IMR-90 (cell line): ENCODE measurements around the gene NUP210. TPM values are rescaled to one million over a fixed set of nuclear protein-coding genes. Genes with fewer than 3 reads are reported as not detected.
A peak's percentile ranks its signal among the peaks of the same experiment; 100 is the strongest.

ENCODE experiments used
- ATAC-seq: fragments of 200-7000 bp; cut with Tn5 transposase; 2 replicates; pipeline ENCODE4 v1.9.1; 2020; ENCODE audit warnings: low read depth, mild to moderate bottlenecking, moderate library complexity
- BruUV-seq: library from RNA; stranded (reverse); fragments of 400-500 nt; replicated peaks from 2 replicates; lab custom pipeline; 2021; lab: Mats Ljungman, UMichigan
- CTCF ChIA-PET: fragments of 300-600 bp; formaldehyde crosslinking; extraction: SDS; loops from one replicate; lab custom pipeline; 2021; ENCODE audit warnings: antibody characterized with exemption; lab: Yijun Ruan, JAX
- POLR2A ChIA-PET: fragments of 300-600 bp; sonication (Branson Sonifier 250); formaldehyde crosslinking; loops from one replicate; lab custom pipeline; 2022; ENCODE audit warnings: antibody characterized with exemption; ENCODE audit not compliant: unreplicated experiment; lab: Charles Lee
- DNase-seq: peaks from one replicate; pipeline ENCODE4 v3.0.0; 2013
- H2AFZ ChIP-seq: replicated peaks from 2 replicates; pipeline ENCODE3; 2013; ENCODE audit warnings: low read length, mild to moderate bottlenecking; ENCODE audit not compliant: poor library complexity
- H2AK5ac ChIP-seq: 2 replicates; pipeline ENCODE4 v1.6.1; 2013; ENCODE audit warnings: low read depth, low read length, inconsistent platforms
- H2AK9ac ChIP-seq: replicated peaks from 2 replicates; pipeline ENCODE3; 2013; ENCODE audit warnings: mild to moderate bottlenecking, low read depth, low read length, moderate library complexity; ENCODE audit not compliant: poor library complexity
- H2BK120ac ChIP-seq: 2 replicates; pipeline ENCODE4 v1.6.1; 2013; ENCODE audit warnings: low read depth, low read length, inconsistent platforms
- H2BK15ac ChIP-seq: 3 replicates; pipeline ENCODE4 v1.6.1; 2013; ENCODE audit warnings: low read depth, low read length, inconsistent platforms
- H2BK20ac ChIP-seq: 2 replicates; pipeline ENCODE4 v1.6.1; 2013; ENCODE audit warnings: low read depth, mild to moderate bottlenecking, inconsistent platforms, low read length, moderate library complexity
- H2BK5ac ChIP-seq: 2 replicates; pipeline ENCODE4 v1.6.1; 2013; ENCODE audit warnings: mild to moderate bottlenecking, low read depth, low read length, inconsistent platforms; ENCODE audit not compliant: poor library complexity, severe bottlenecking
- H3K14ac ChIP-seq: replicated peaks from 2 replicates; pipeline ENCODE4 v1.6.1; 2013; ENCODE audit warnings: low read depth, low read length, inconsistent platforms
- H3K18ac ChIP-seq: 2 replicates; pipeline ENCODE4 v1.6.1; 2013; ENCODE audit warnings: low read depth, low read length, control low read depth
- H3K23ac ChIP-seq: 2 replicates; pipeline ENCODE4 v1.6.1; 2013; ENCODE audit warnings: low read depth, low read length, inconsistent platforms
- H3K27ac ChIP-seq: 2 replicates; pipeline ENCODE4 v1.5.1; 2013; ENCODE audit warnings: mild to moderate bottlenecking, control low read depth, low read length; ENCODE audit not compliant: insufficient read depth
- H3K27me3 ChIP-seq: 2 replicates; pipeline ENCODE4 v1.6.1; 2013; ENCODE audit warnings: low read length; ENCODE audit not compliant: control insufficient read depth, insufficient read depth
- H3K36me3 ChIP-seq: 2 replicates; pipeline ENCODE4 v1.6.1; 2013; ENCODE audit warnings: low read length, mixed read lengths; ENCODE audit not compliant: control insufficient read depth, insufficient read depth
- H3K4ac ChIP-seq: 2 replicates; pipeline ENCODE4 v1.6.1; 2013; ENCODE audit warnings: low read depth, low read length, inconsistent platforms
- H3K4me1 ChIP-seq: 2 replicates; pipeline ENCODE4 v1.6.1; 2013; ENCODE audit warnings: low read length, mixed read lengths; ENCODE audit not compliant: control insufficient read depth, insufficient read depth
- H3K4me2 ChIP-seq: 2 replicates; pipeline ENCODE4 v1.6.1; 2013; ENCODE audit warnings: low read depth, mild to moderate bottlenecking, control low read depth, low read length, moderate library complexity
- H3K4me3 ChIP-seq: 2 replicates; pipeline ENCODE4 v1.5.1; 2013; ENCODE audit warnings: low read depth, mild to moderate bottlenecking, control low read depth, low read length, moderate library complexity; ENCODE audit not compliant: insufficient read depth
- H3K56ac ChIP-seq: 2 replicates; pipeline ENCODE4 v1.6.1; 2013; ENCODE audit warnings: low read length, inconsistent platforms; ENCODE audit not compliant: insufficient read depth; ENCODE audit errors: extremely low read depth
- H3K79me1 ChIP-seq, 2 experiments: 2 replicates each; pipeline ENCODE4 v1.6.1; 2013; ENCODE audit warnings: low read length in 2 of 2, inconsistent platforms in 1 of 2, low read depth in 1 of 2
- H3K9ac ChIP-seq: 2 replicates; pipeline ENCODE4 v1.6.1; 2013; ENCODE audit warnings: low read depth, low read length, control low read depth
- H3K9me1 ChIP-seq: 2 replicates; pipeline ENCODE4 v1.6.1; 2013; ENCODE audit warnings: low read length, inconsistent platforms; ENCODE audit not compliant: insufficient read depth
- H3K9me3 ChIP-seq: 2 replicates; pipeline ENCODE4 v1.6.1; 2013; ENCODE audit warnings: low read length; ENCODE audit not compliant: control insufficient read depth, insufficient read depth
- H4K20me1 ChIP-seq: 2 replicates; pipeline ENCODE4 v1.6.1; 2013; ENCODE audit warnings: low read length, inconsistent platforms; ENCODE audit not compliant: insufficient read depth
- H4K5ac ChIP-seq: 2 replicates; pipeline ENCODE4 v1.6.1; 2013; ENCODE audit warnings: mild to moderate bottlenecking, low read depth, low read length, control low read depth
- H4K8ac ChIP-seq, 2 experiments: 2 replicates each; pipeline ENCODE4 v1.6.1; 2013; ENCODE audit warnings: low read depth in 2 of 2, low read length in 2 of 2, control low read depth in 1 of 2, inconsistent platforms in 1 of 2
- H4K91ac ChIP-seq: 2 replicates; pipeline ENCODE4 v1.6.1; 2013; ENCODE audit warnings: low read depth, low read length, inconsistent platforms; ENCODE audit not compliant: insufficient read depth
- BHLHE40 ChIP-seq: fragments of 150-350 bp; IDR thresholded peaks from 2 replicates; pipeline ENCODE4 v1.6.1; 2016; ENCODE audit warnings: mild to moderate bottlenecking, low read depth, low read length
- CEBPB ChIP-seq: IDR thresholded peaks from 2 replicates; pipeline ENCODE4 v1.6.1; 2012; ENCODE audit warnings: low read depth, low read length, improper control_type of control experiment
- FOS ChIP-seq: fragments of 150-350 bp; IDR thresholded peaks from 2 replicates; pipeline ENCODE4 v1.6.1; 2016; ENCODE audit warnings: low read depth, low read length
- MAZ ChIP-seq: IDR thresholded peaks from 2 replicates; pipeline ENCODE4 v1.6.1; 2012; ENCODE audit warnings: low read depth, mild to moderate bottlenecking, low read length, improper control_type of control experiment, moderate library complexity, borderline replicate concordance
- MXI1 ChIP-seq: IDR thresholded peaks from 2 replicates; pipeline ENCODE4 v1.6.1; 2012; ENCODE audit warnings: low read depth, mild to moderate bottlenecking, low read length, moderate library complexity, borderline replicate concordance
- RAD21 ChIP-seq: IDR thresholded peaks from 2 replicates; pipeline ENCODE4 v1.6.1; 2012; ENCODE audit warnings: low read length, improper control_type of control experiment
- RCOR1 ChIP-seq: IDR thresholded peaks from 2 replicates; pipeline ENCODE4 v1.6.1; 2012; ENCODE audit warnings: mild to moderate bottlenecking, low read length, improper control_type of control experiment; ENCODE audit not compliant: insufficient replicate concordance
- RFX5 ChIP-seq: IDR thresholded peaks from 2 replicates; pipeline ENCODE4 v1.8.0; 2012; ENCODE audit warnings: low read depth, mild to moderate bottlenecking, low read length, moderate library complexity
- WGBS, 2 experiments: methylation state at CpG; one replicate each; pipeline versions ENCODE4 v1.1.5 to v1.1.7; 2013; ENCODE audit warnings: missing lambda C conversion rate in 2 of 2; ENCODE audit not compliant: insufficient read length in 1 of 2; ENCODE audit errors: extremely low coverage in 2 of 2; 5-methylcytosine and 5-hydroxymethylcytosine counted together
- dilution Hi-C: fragments of 300-500 bp; cut with HindIII; formaldehyde crosslinking; loops from one replicate; pipeline ENCODE4 v1.14.3; 2018; ENCODE audit warnings: low sequenced_read_pairs; ENCODE audit not compliant: unreplicated experiment
- in situ Hi-C: fragments of 300-500 bp; cut with MboI; formaldehyde crosslinking; loops from 3 replicates; pipeline ENCODE4 v1.14.3; 2019; ENCODE audit warnings: low sequenced_read_pairs, inconsistent platforms, mixed read lengths
- intact Hi-C: fragments of 100-400 bp; cut with micrococcal nuclease; formaldehyde crosslinking; loops from 2 replicates; pipeline ENCODE4 v1.10.0; 2022
- polyA plus RNA-seq, 3 experiments: library from polyadenylated mRNA; depleted of rRNA; stranded (reverse); fragments of >200 nt; gene quantifications; 2 replicates each; pipeline ENCODE4 v1.2.3, GENCODE V29; 2012; ENCODE audit warnings: low replicate concordance in 1 of 3
- total RNA-seq: library from RNA; depleted of rRNA; stranded (reverse); fragments of >200 nt; gene quantifications from 2 replicates; pipeline ENCODE4 v1.2.3, GENCODE V29; 2012
- TF ChIP-seq, protein P1 (sequence below): fragments of 150-350 bp; IDR thresholded peaks from 2 replicates; pipeline ENCODE4 v1.6.1; 2017; ENCODE audit warnings: mild to moderate bottlenecking, antibody characterized with exemption, low read length, low read depth
- TF ChIP-seq, protein P2 (sequence below): fragments of 150-350 bp; IDR thresholded peaks from 2 replicates; pipeline ENCODE4 v1.6.1; 2016; ENCODE audit warnings: low read depth, mild to moderate bottlenecking, low read length, moderate library complexity, borderline replicate concordance
- TF ChIP-seq, protein P3 (sequence below): conservative IDR thresholded peaks from 2 replicates; pipeline ENCODE4 v1.5.1; 2012; ENCODE audit warnings: mild to moderate bottlenecking, low read depth, low read length, improper control_type of control experiment

The NUP210 gene
- total and polyA plus RNA-seq, 2 of the 4 experiments (the other 2 are of a cell fraction) = under 0.01 to 0.03 TPM

DNA sequence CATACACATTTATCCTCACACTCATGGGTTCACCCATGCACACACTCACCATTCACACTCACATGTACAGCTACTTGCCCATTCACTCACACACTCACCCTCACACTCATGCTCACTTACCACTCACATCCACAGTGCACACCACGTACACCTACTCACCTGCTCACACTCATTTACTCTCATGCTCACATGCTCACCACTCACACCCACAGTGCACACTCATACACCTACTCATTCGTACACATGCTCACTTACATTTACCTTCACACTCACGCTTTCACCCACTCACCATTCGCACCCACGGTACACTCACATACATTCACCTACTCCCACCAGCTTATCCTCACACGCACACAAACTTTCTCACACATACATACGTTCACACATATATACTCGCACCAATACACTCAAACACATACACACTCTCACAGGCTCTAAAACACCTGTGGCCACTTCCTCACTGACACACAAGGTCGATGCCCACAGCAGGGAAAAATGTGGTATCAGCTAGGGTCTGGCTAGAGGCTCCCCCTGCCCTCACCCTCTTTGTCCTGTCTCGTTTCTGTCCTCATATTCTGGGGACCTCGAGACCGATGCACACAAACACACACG is 46.0 kb downstream of the NUP210 start:
- no peak overlapping the region for H3K27ac ChIP-seq
- no TSS peak for BruUV-seq
- intact Hi-C loops = no loop called here
- H4K20me1 ChIP-seq = no peaks in the 10 kb centered on the region
- no peak overlapping the region for H3K4me2 ChIP-seq
- POLR2A ChIA-PET = no interaction called here
- no peaks in the 10 kb centered on the region for H3K9me3 ChIP-seq
- ATAC-seq = no peak
- CTCF ChIA-PET = no interaction called here
- H3K79me1 ChIP-seq = no peaks in the 10 kb centered on the region
- no peak overlapping the region for H2BK120ac ChIP-seq
- H3K9ac ChIP-seq = no peak overlapping the region
- no peak overlapping the region; the same call in 1 of the 2 replicates for H3K14ac ChIP-seq
- H2BK15ac ChIP-seq = no peak overlapping the region
- H2BK5ac ChIP-seq = peak overlapping the region; percentile 32
- no peak overlapping the region for H3K18ac ChIP-seq
- H2AK5ac ChIP-seq = peak overlapping the region; percentile 16
- H3K4me1 ChIP-seq = peaks cover 8% of the 10 kb centered on the region
- H3K4me3 ChIP-seq = no peak overlapping the region
- WGBS, 2 experiments = 70 to 100% methylated on average over 6 to 7 of the region's 13 CpGs
- dilution Hi-C loops = no loop called here
- no peaks in the 10 kb centered on the region for H3K36me3 ChIP-seq
- peaks cover 16% of the 10 kb centered on the region; the same call in 1 of the 2 replicates for H3K9me1 ChIP-seq
- H4K5ac ChIP-seq = no peak overlapping the region
- no peak overlapping the region for H4K91ac ChIP-seq
- H3K27me3 ChIP-seq = no peaks in the 10 kb centered on the region; the same call in 1 of the 2 replicates
- in situ Hi-C loops = no loop called here
- no peak overlapping the region for H3K56ac ChIP-seq
- no peak overlapping the region for H3K23ac ChIP-seq
- no peak overlapping the region for H3K4ac ChIP-seq
- DNase-seq = no peak
- no peak overlapping the region for H2AK9ac ChIP-seq
- H2BK20ac ChIP-seq = no peak overlapping the region
- H4K8ac ChIP-seq = no peak overlapping the region
- no peak for TF ChIP-seq MXI1
- no peak for TF ChIP-seq RFX5
- TF ChIP-seq, protein P1, sequence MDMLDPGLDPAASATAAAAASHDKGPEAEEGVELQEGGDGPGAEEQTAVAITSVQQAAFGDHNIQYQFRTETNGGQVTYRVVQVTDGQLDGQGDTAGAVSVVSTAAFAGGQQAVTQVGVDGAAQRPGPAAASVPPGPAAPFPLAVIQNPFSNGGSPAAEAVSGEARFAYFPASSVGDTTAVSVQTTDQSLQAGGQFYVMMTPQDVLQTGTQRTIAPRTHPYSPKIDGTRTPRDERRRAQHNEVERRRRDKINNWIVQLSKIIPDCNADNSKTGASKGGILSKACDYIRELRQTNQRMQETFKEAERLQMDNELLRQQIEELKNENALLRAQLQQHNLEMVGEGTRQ = no peak
- TF ChIP-seq MAZ = no peak
- TF ChIP-seq, protein P2, sequence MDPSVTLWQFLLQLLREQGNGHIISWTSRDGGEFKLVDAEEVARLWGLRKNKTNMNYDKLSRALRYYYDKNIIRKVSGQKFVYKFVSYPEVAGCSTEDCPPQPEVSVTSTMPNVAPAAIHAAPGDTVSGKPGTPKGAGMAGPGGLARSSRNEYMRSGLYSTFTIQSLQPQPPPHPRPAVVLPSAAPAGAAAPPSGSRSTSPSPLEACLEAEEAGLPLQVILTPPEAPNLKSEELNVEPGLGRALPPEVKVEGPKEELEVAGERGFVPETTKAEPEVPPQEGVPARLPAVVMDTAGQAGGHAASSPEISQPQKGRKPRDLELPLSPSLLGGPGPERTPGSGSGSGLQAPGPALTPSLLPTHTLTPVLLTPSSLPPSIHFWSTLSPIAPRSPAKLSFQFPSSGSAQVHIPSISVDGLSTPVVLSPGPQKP = no peak
- TF ChIP-seq RAD21 = no peak
- no peak for TF ChIP-seq FOS
- no peak for TF ChIP-seq BHLHE40
- TF ChIP-seq CEBPB = no peak
- TF ChIP-seq RCOR1 = no peak
- TF ChIP-seq, protein P3, sequence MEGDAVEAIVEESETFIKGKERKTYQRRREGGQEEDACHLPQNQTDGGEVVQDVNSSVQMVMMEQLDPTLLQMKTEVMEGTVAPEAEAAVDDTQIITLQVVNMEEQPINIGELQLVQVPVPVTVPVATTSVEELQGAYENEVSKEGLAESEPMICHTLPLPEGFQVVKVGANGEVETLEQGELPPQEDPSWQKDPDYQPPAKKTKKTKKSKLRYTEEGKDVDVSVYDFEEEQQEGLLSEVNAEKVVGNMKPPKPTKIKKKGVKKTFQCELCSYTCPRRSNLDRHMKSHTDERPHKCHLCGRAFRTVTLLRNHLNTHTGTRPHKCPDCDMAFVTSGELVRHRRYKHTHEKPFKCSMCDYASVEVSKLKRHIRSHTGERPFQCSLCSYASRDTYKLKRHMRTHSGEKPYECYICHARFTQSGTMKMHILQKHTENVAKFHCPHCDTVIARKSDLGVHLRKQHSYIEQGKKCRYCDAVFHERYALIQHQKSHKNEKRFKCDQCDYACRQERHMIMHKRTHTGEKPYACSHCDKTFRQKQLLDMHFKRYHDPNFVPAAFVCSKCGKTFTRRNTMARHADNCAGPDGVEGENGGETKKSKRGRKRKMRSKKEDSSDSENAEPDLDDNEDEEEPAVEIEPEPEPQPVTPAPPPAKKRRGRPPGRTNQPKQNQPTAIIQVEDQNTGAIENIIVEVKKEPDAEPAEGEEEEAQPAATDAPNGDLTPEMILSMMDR = no peak
- H2AFZ ChIP-seq = peak overlapping the region; percentile 69
